ENCODE results near the gene NSUN6. TPM values are rescaled to one million over a fixed set of nuclear protein-coding genes. Genes with fewer than 3 reads are reported as not detected.

NSUN6 gene
- polyA plus RNA-seq, 4 donors, result 6.0 to 21.9 (median 8.5) TPM

Other genes with a start within 250 kb of the NSUN6 start
- 10 to 100 TPM in 1 of 4 donors, 1 to 10 TPM in 3; 5.9 to 37.7 (median 7.0) TPM for gene ARL5B, start 7.8 kb upstream of the NSUN6 start, polyA plus RNA-seq

Data from small intestine (tissue), 4 donors.